ENCODE results near the gene GRAMD4.
A peak's percentile ranks its signal among the peaks of the same experiment; 100 is the strongest.

The GRAMD4 gene

GRCh38 chr22:46674367-46674781 lies 54.2 kb downstream of the GRAMD4 start:
- Histone ChIP-seq H3K9me3 (ENCODE audit: control insufficient read depth, insufficient read depth, low read length) (no peaks in the 10 kb centered on the region), H3K9me2 (replicated peaks; ENCODE audit: control insufficient read depth, low read length) (no peaks in the 10 kb centered on the region), H3K79me2 (ENCODE audit: control insufficient read depth, low read length) (no peaks in the 10 kb centered on the region), H3K4me1 (ENCODE audit: control insufficient read depth, low read length) (peaks cover 20% of the 10 kb centered on the region), H3K36me3 (ENCODE audit: control insufficient read depth, low read length) (peaks cover 15% of the 10 kb centered on the region), H3F3A (ENCODE audit: control insufficient read depth, insufficient read depth) (0 out of 2 replicates have a peak, but pooled peaks cover 1% of the 10 kb centered on the region), H4K20me1 (ENCODE audit: control insufficient read depth, insufficient read depth, low read depth, low read length) (no peaks in the 10 kb centered on the region), H3K4me2 (ENCODE audit: low read length) (peak overlapping the region; percentile 69), H3K4me3 (ENCODE audit: low read length) (peak overlapping the region; percentile 55), H3K27me3 (ENCODE audit: control insufficient read depth, low read length) (no peaks in the 10 kb centered on the region), H3K27ac (ENCODE audit: low read depth, low read length) (peak overlapping the region; percentile 35)
- TF ChIP-seq EZH2phosphoT487 (IDR thresholded peaks at IDR 0.05; ENCODE audit: borderline replicate concordance, low read length): no peak
- TF ChIP-seq, protein P1, sequence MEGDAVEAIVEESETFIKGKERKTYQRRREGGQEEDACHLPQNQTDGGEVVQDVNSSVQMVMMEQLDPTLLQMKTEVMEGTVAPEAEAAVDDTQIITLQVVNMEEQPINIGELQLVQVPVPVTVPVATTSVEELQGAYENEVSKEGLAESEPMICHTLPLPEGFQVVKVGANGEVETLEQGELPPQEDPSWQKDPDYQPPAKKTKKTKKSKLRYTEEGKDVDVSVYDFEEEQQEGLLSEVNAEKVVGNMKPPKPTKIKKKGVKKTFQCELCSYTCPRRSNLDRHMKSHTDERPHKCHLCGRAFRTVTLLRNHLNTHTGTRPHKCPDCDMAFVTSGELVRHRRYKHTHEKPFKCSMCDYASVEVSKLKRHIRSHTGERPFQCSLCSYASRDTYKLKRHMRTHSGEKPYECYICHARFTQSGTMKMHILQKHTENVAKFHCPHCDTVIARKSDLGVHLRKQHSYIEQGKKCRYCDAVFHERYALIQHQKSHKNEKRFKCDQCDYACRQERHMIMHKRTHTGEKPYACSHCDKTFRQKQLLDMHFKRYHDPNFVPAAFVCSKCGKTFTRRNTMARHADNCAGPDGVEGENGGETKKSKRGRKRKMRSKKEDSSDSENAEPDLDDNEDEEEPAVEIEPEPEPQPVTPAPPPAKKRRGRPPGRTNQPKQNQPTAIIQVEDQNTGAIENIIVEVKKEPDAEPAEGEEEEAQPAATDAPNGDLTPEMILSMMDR (IDR thresholded peaks at IDR 0.05; ENCODE audit: low read depth, low read length, poor library complexity, severe bottlenecking): no peak

GRCh38 chr22:46674906-46675305 lies 54.7 kb downstream of the GRAMD4 start:
- Histone ChIP-seq H3K4me1 (ENCODE audit: control insufficient read depth, low read length) (peaks cover 20% of the 10 kb centered on the region), H3K4me2 (ENCODE audit: low read length) (peak overlapping the region; percentile 69), H4K20me1 (ENCODE audit: control insufficient read depth, insufficient read depth, low read depth, low read length) (no peaks in the 10 kb centered on the region), H3K27ac (ENCODE audit: low read depth, low read length) (peak overlapping the region; percentile 35), H3K4me3 (ENCODE audit: low read length) (peak overlapping the region; percentile 55), H3K36me3 (ENCODE audit: control insufficient read depth, low read length) (peaks cover 15% of the 10 kb centered on the region), H3F3A (ENCODE audit: control insufficient read depth, insufficient read depth) (0 out of 2 replicates have a peak, but pooled peaks cover 2% of the 10 kb centered on the region), H3K27me3 (ENCODE audit: control insufficient read depth, low read length) (no peaks in the 10 kb centered on the region), H3K9me3 (ENCODE audit: control insufficient read depth, insufficient read depth, low read length) (no peaks in the 10 kb centered on the region), H3K9me2 (replicated peaks; ENCODE audit: control insufficient read depth, low read length) (no peaks in the 10 kb centered on the region), H3K79me2 (ENCODE audit: control insufficient read depth, low read length) (no peaks in the 10 kb centered on the region)
- no peak for TF ChIP-seq EZH2phosphoT487 (IDR thresholded peaks at IDR 0.05; ENCODE audit: borderline replicate concordance, low read length)
- TF ChIP-seq, protein P1 (IDR thresholded peaks at IDR 0.05; ENCODE audit: low read depth, low read length, poor library complexity, severe bottlenecking): no peak

DNA sequence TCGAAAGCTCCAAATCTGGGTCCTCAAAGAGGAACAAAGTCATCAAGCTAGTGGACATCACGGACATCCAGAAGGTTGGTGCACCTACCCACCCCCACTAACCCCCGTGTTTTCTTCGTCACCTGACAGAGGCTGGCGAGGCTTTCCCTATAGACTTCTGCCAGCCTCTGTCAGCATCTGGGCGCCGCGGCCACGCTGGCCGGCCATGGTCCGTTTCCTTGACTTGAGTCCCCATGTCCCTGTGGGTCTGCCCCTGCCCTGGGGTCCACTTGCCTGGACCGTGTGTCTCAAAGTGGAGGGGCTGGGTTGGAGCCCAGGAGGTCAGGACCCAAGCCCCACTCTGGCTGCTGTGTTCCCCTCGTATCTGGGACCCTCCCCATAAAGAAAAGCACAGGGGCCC lies 55.3 kb downstream of the GRAMD4 start:
- Histone ChIP-seq H3K4me1 (ENCODE audit: control insufficient read depth, low read length) (peaks cover 20% of the 10 kb centered on the region), H3K27me3 (ENCODE audit: control insufficient read depth, low read length) (no peaks in the 10 kb centered on the region), H3K4me2 (ENCODE audit: low read length) (no peak overlapping the region), H3K79me2 (ENCODE audit: control insufficient read depth, low read length) (no peaks in the 10 kb centered on the region), H3K27ac (ENCODE audit: low read depth, low read length) (no peak overlapping the region), H3F3A (ENCODE audit: control insufficient read depth, insufficient read depth) (0 out of 2 replicates have a peak, but pooled peaks cover 2% of the 10 kb centered on the region), H3K4me3 (ENCODE audit: low read length) (no peak overlapping the region), H4K20me1 (ENCODE audit: control insufficient read depth, insufficient read depth, low read depth, low read length) (no peaks in the 10 kb centered on the region), H3K9me2 (replicated peaks; ENCODE audit: control insufficient read depth, low read length) (no peaks in the 10 kb centered on the region), H3K9me3 (ENCODE audit: control insufficient read depth, insufficient read depth, low read length) (no peaks in the 10 kb centered on the region), H3K36me3 (ENCODE audit: control insufficient read depth, low read length) (peaks cover 15% of the 10 kb centered on the region)
- TF ChIP-seq EZH2phosphoT487 (IDR thresholded peaks at IDR 0.05; ENCODE audit: borderline replicate concordance, low read length): no peak
- TF ChIP-seq, protein P1 (IDR thresholded peaks at IDR 0.05; ENCODE audit: low read depth, low read length, poor library complexity, severe bottlenecking): no peak
